ENCODE data around the gene PAX3.

GRCh38 chr2:222332116-222332515 is 33.3 kb upstream of the PAX3 start:
- TF ChIP-seq, protein P1, sequence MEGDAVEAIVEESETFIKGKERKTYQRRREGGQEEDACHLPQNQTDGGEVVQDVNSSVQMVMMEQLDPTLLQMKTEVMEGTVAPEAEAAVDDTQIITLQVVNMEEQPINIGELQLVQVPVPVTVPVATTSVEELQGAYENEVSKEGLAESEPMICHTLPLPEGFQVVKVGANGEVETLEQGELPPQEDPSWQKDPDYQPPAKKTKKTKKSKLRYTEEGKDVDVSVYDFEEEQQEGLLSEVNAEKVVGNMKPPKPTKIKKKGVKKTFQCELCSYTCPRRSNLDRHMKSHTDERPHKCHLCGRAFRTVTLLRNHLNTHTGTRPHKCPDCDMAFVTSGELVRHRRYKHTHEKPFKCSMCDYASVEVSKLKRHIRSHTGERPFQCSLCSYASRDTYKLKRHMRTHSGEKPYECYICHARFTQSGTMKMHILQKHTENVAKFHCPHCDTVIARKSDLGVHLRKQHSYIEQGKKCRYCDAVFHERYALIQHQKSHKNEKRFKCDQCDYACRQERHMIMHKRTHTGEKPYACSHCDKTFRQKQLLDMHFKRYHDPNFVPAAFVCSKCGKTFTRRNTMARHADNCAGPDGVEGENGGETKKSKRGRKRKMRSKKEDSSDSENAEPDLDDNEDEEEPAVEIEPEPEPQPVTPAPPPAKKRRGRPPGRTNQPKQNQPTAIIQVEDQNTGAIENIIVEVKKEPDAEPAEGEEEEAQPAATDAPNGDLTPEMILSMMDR (IDR thresholded peaks at IDR 0.05), result no peak
- TF ChIP-seq POLR2A (IDR thresholded peaks at IDR 0.05), result no peak
- TF ChIP-seq EP300 (IDR thresholded peaks at IDR 0.05), result no peak
- TF ChIP-seq POLR2AphosphoS5 (IDR thresholded peaks at IDR 0.05), result no peak

All from suprapubic skin (tissue), 4 donors.